SK-N-MC (cell line): ENCODE data around the gene STX16.

Experiments used
- DNase-seq: peaks from one replicate; pipeline ENCODE4 v3.0.0-alpha.2; 2011; ENCODE audit warnings: low read depth, low spot score
- H3K27ac ChIP-seq: fragments of 200-600 bp; sonication (generic); 2 replicates; pipeline ENCODE4 v1.5.1; 2016; ENCODE audit warnings: mixed run types
- H3K36me3 ChIP-seq: fragments of 200-600 bp; sonication (generic); 2 replicates; pipeline ENCODE4 v1.6.1; 2017; ENCODE audit warnings: antibody characterized with exemption, low read length, mixed read lengths; ENCODE audit not compliant: insufficient read depth
- H3K4me3 ChIP-seq: fragments of 200-600 bp; sonication (generic); 2 replicates; pipeline ENCODE4 v1.5.1; 2016
- H3K9ac ChIP-seq: fragments of 200-600 bp; sonication (generic); 2 replicates; pipeline ENCODE4 v1.8.0; 2017; ENCODE audit warnings: mixed run types, mixed read lengths; ENCODE audit not compliant: insufficient read length
- H3K9me3 ChIP-seq: fragments of 200-600 bp; sonication (generic); 2 replicates; pipeline ENCODE4 v1.6.1; 2017; ENCODE audit warnings: low read depth, mild to moderate bottlenecking, antibody characterized with exemption, low read length, moderate library complexity, mixed read lengths
- EZH2 ChIP-seq: fragments of 200-600 bp; sonication (generic); IDR thresholded peaks from one replicate; pipeline ENCODE4 v1.6.1; 2017; ENCODE audit warnings: antibody characterized with exemption
- FOXP2 ChIP-seq: optimal IDR thresholded peaks from 2 replicates; pipeline ENCODE3; 2011; ENCODE audit warnings: mild to moderate bottlenecking, moderate library complexity; ENCODE audit not compliant: insufficient read depth; ENCODE audit errors: extremely low read length, control extremely low read depth
- POLR2AphosphoS5 ChIP-seq: IDR thresholded peaks from 2 replicates; pipeline ENCODE4 v1.6.1; 2012; ENCODE audit warnings: mild to moderate bottlenecking, low read depth, low read length, borderline replicate concordance

Gene STX16

GRCh38 chr20:58709703-58710039 lies 58.6 kb downstream of the STX16 start:
- Histone ChIP-seq H3K36me3 (no peaks in the 10 kb centered on the region), H3K27ac (no peak overlapping the region), H3K9ac (no peak overlapping the region), H3K4me3 (no peak overlapping the region), H3K9me3 (no peaks in the 10 kb centered on the region)
- TF ChIP-seq POLR2AphosphoS5 (no peak), EZH2 (no peak), FOXP2 (no peak)
- no peak for DNase-seq

GRCh38 chr20:58710481-58711265 lies 59.6 kb downstream of the STX16 start:
- H3K36me3 ChIP-seq: no peaks in the 10 kb centered on the region
- H3K9ac ChIP-seq: no peak overlapping the region
- H3K9me3 ChIP-seq: no peaks in the 10 kb centered on the region
- DNase-seq: no peak
- H3K4me3 ChIP-seq: no peak overlapping the region
- no peak overlapping the region for H3K27ac ChIP-seq
- no peak for TF ChIP-seq EZH2
- TF ChIP-seq FOXP2: no peak
- TF ChIP-seq POLR2AphosphoS5: no peak

GRCh38 chr20:58711266-58712051 lies 60.4 kb downstream of the STX16 start:
- no peak for DNase-seq
- H3K9me3 ChIP-seq: no peaks in the 10 kb centered on the region
- no peak overlapping the region for H3K4me3 ChIP-seq
- H3K27ac ChIP-seq: no peak overlapping the region
- no peaks in the 10 kb centered on the region for H3K36me3 ChIP-seq
- H3K9ac ChIP-seq: no peak overlapping the region
- TF ChIP-seq EZH2 (no peak), FOXP2 (no peak), POLR2AphosphoS5 (no peak)

- TF ChIP-seq EZH2 (no peak), FOXP2 (no peak), POLR2AphosphoS5 (no peak)
- Histone ChIP-seq H3K9ac (no peak overlapping the region), H3K4me3 (no peak overlapping the region), H3K9me3 (no peaks in the 10 kb centered on the region), H3K27ac (no peak overlapping the region), H3K36me3 (no peaks in the 10 kb centered on the region)
- no peak for DNase-seq
Observed at GRCh38 chr20:58712151-58712791, 61.2 kb downstream of the STX16 start.

- TF ChIP-seq FOXP2 (no peak), EZH2 (no peak), POLR2AphosphoS5 (no peak)
- Histone ChIP-seq H3K36me3 (no peaks in the 10 kb centered on the region), H3K4me3 (no peak overlapping the region), H3K27ac (no peak overlapping the region), H3K9me3 (no peaks in the 10 kb centered on the region), H3K9ac (no peak overlapping the region)
- DNase-seq: no peak
Observed at GRCh38 chr20:58712806-58713731, 62.0 kb downstream of the STX16 start.

- H3K4me3 ChIP-seq: no peak overlapping the region
- H3K9me3 ChIP-seq: no peaks in the 10 kb centered on the region
- H3K27ac ChIP-seq: no peak overlapping the region
- no peak overlapping the region for H3K9ac ChIP-seq
- no peaks in the 10 kb centered on the region for H3K36me3 ChIP-seq
- TF ChIP-seq FOXP2: no peak
- no peak for TF ChIP-seq EZH2
- no peak for TF ChIP-seq POLR2AphosphoS5
- DNase-seq: no peak
Observed at GRCh38 chr20:58713801-58714339, 62.8 kb downstream of the STX16 start.

- no peak overlapping the region for H3K4me3 ChIP-seq
- no peaks in the 10 kb centered on the region for H3K9me3 ChIP-seq
- H3K36me3 ChIP-seq: no peaks in the 10 kb centered on the region
- TF ChIP-seq FOXP2: no peak
- no peak for TF ChIP-seq POLR2AphosphoS5
- TF ChIP-seq EZH2: no peak
- no peak overlapping the region for H3K9ac ChIP-seq
- no peak overlapping the region for H3K27ac ChIP-seq
- no peak for DNase-seq
Observed at GRCh38 chr20:58714340-58714922, 63.3 kb downstream of the STX16 start.
